ENCODE measurements around the gene KCTD5. TPM values are rescaled to one million over a fixed set of nuclear protein-coding genes. Genes with fewer than 3 reads are reported as not detected.

The KCTD5 gene
- total RNA-seq, 2 experiments from 2014 or later, result 24.0 to 26.2 TPM

DNA sequence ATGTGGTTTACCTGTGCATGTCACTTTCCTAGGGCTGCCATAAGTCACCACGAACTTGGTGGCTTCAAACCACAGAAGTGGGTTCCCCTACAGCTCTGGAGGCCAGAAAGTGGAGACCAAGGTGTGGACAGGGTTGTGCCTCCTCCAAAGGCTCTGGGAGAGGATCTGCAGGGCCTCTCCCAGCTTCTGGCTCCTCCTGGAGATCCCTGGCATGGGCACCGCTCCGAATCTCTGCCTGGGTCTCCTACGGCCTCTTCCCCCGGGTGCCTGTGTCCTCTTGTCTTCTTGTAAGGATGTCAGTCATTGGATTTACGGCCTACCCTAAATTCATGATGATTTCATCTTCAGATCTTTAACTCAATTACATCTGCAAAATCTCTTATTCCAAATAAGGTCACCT is 67.6 kb downstream of the KCTD5 start:
- intact Hi-C loops (cut with DNase I, micrococcal nuclease), result loop anchor here in 1 of 2 experiments (10.0 kb wide), 1 partner anchor 525 kb away; the partner anchor contains the start of gene E4F1
- no peaks in the 10 kb centered on the region for H3K9me3 Mint-ChIP-seq (ENCODE audit: low read depth)
- H3K27me3 Mint-ChIP-seq, result no peaks in the 10 kb centered on the region
- ATAC-seq (no peak), DNase-seq (no peak)
- ChIA-PET POLR2A (no interaction called here), CTCF (no interaction called here)
- peaks cover 27% of the 10 kb centered on the region for H3K36me3 Mint-ChIP-seq (ENCODE audit: low read depth)
- H3K27ac Mint-ChIP-seq, result no peak overlapping the region
- H3K4me3 Mint-ChIP-seq, result no peak overlapping the region
- peaks cover 24% of the 10 kb centered on the region for H3K4me1 Mint-ChIP-seq

DNA sequence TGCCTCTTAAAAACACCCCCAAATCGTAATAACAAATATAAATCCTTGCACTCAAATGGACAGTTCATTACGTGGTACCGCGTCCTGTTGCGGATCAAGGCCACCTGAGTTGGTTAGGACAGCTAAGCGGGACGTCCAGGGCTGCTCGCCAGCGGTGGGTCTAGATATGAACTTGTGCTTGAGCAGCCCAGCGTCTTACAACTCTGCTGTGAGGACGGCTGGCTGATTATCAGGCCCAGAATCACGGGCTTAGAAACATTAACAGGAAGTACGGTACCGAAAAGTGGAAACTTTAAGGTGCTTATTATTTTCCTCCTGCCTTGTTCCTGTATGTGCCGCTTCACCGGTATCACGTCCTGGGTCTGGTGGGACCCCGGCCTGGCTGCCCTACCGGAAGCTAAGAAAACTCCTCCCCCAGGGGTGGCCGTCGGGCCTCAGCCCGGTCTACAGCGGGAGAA is 69.3 kb downstream of the KCTD5 start:
- peaks cover 39% of the 10 kb centered on the region for H3K4me1 Mint-ChIP-seq
- no peaks in the 10 kb centered on the region for H3K27me3 Mint-ChIP-seq
- intact Hi-C loops (cut with DNase I, micrococcal nuclease), result loop anchor here (1.0 to 10.0 kb wide), 20 partner anchors 26 to 925 kb away; partner anchors contain the start of genes KCTD5 (in 2 of the 2), ABCA3 (in 1 of the 2), ATP6V0C (in 1 of the 2) and CCNF (in 1 of the 2)
- no peak for ATAC-seq
- ChIA-PET POLR2A (interaction anchor here (0.8 to 3.4 kb wide), 3 partner anchors 24 to 596 kb away, joined by 3 to 26 read pairs (median 9); partner anchors contain the start of genes ELOB, KCTD5 and TRAF7), CTCF (interaction anchor here (1.7 kb wide), 1 partner anchor 23 kb away, joined by 3 read pairs; no protein-coding TSS in a partner anchor)
- peak overlapping the region; percentile 98 for H3K27ac Mint-ChIP-seq
- H3K9me3 Mint-ChIP-seq (ENCODE audit: low read depth), result no peaks in the 10 kb centered on the region
- peaks cover 40% of the 10 kb centered on the region for H3K36me3 Mint-ChIP-seq (ENCODE audit: low read depth)
- H3K4me3 Mint-ChIP-seq, result peak overlapping the region; percentile 99
- peak; percentile 33 for DNase-seq

DNA sequence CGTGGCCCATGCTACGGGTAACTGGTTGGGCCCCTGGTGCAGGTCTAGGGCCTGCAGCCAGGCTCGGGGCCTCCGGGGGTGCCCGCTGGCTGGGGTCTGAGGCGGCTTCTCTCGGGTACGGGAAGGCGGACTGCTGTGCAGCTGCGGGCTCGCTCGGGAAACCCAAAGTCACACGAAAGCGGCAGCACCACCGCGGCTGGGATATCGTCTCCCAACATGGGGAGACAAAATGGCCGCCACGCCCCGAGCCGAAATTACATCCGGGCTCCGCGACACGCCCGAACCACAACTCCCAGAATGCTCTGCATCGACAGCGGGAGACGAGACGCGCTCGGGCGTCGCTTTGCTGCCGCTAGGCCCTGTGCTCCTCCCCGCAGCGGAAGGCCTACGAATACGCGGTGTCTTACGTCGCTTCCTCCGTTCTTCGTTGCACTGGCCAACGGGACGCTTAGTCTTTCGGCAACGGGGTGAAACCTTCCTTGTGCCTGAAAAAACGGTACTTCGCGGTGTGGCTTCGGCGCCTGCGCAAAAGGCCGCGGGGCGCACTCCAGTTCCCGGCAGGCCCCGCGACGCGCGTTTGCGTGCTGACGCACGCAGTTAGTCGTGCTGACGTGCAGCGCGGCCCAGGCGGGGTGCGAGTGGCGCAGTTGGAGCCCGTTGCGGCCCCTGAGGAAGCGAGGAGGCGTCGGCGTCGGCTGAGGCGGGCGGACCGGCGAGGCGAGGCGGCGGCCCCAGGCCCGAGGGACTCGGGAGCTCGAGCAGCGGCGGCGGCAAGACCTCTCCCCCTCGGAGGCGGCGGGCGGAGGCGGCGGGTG is 69.9 kb downstream of the KCTD5 start, which contains the start of gene SRRM2:
Gene SRRM2 (plus strand): TSS at position 604 of the 815 bp plus-strand sequence. CDS start 3,727 bp downstream, outside the sequence.
- Mint-ChIP-seq H3K36me3 (ENCODE audit: low read depth) (peaks cover 47% of the 10 kb centered on the region), H3K9me3 (ENCODE audit: low read depth) (no peaks in the 10 kb centered on the region), H3K27me3 (no peaks in the 10 kb centered on the region), H3K4me1 (peaks cover 45% of the 10 kb centered on the region), H3K27ac (peak within 1 kb of the TSS; percentile 98), H3K4me3 (peak within 1 kb of the TSS; percentile 99)
- CTCF ChIA-PET, result interaction anchor here (1.7 kb wide), 1 partner anchor 22 kb away, joined by 3 read pairs; no protein-coding TSS in a partner anchor
- intact Hi-C loops (cut with DNase I, micrococcal nuclease), result loop anchor here (1.0 to 10.0 kb wide), 20 partner anchors 25 to 925 kb away; partner anchors contain the start of genes KCTD5 (in 2 of the 2), ABCA3 (in 1 of the 2), ATP6V0C (in 1 of the 2) and CCNF (in 1 of the 2)
- DNase-seq, result peak; percentile 97
- POLR2A ChIA-PET, result interaction anchor here (0.5 to 3.4 kb wide), 6 partner anchors 11 to 787 kb away, joined by 3 to 26 read pairs (median 7); partner anchors contain the start of genes ELOB, KCTD5, RPS2 and TRAF7
- ATAC-seq, result peak; percentile 90

DNA sequence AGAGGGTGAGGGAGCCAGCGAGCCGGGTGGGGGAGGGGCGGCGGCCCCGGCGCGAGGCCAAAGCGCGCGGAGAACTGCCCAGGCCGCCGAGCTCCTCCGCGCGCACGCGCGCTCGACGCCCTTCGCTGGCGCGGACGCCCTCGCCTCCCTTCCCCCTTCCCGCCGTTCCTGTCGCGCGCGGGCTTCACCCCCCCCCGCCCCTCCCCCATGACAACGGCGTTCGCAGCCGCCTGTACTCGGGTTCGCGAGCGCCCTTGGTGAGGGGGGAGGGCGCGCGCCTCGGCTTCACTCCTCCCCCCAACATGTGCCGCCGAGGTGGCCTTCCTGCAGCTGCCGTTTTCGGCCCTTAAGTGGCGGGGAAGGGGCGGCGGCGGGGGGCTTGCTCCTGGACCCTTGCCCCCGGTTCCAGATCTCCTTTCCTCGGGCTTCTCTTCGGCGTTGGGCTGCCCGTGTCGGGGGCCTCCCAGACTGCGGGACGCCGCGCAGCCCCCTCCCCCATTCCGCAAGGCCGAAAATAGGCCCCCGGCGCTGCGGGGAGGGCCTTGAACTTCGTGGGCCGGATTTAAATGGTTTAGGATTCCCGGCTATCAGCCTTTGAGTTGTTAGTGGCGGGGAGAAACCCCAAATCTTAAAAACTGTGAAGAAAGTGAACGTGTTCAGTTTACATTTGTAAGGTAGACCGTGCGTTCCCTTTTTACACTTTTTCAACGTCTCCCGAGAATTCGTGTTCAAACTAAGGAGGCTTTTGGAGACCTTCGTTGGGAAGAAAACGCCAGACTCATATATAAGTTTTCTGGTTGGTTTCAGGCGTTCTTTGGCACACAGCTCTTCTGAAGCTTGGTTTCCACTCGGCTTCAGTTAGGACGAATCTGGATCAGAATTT is 70.8 kb downstream of the KCTD5 start:
- Mint-ChIP-seq H3K27ac (peak overlapping the region; percentile 98), H3K4me3 (peak overlapping the region; percentile 99), H3K27me3 (no peaks in the 10 kb centered on the region), H3K9me3 (ENCODE audit: low read depth) (no peaks in the 10 kb centered on the region), H3K4me1 (peaks cover 50% of the 10 kb centered on the region), H3K36me3 (ENCODE audit: low read depth) (peaks cover 54% of the 10 kb centered on the region)
- intact Hi-C loops (cut with DNase I, micrococcal nuclease), result loop anchor here (1.0 to 10.0 kb wide), 20 partner anchors 24 to 926 kb away; partner anchors contain the start of genes ELOB (in 2 of the 2), KCTD5 (in 2 of the 2), ABCA3 (in 1 of the 2) and ATP6V0C (in 1 of the 2)
- peak; percentile 42 for ATAC-seq
- ChIA-PET POLR2A (interaction anchor here (0.5 to 3.4 kb wide), 6 partner anchors 11 to 788 kb away, joined by 3 to 26 read pairs (median 7); partner anchors contain the start of genes ELOB, KCTD5 and RPS2), CTCF (interaction anchor here (0.8 to 1.7 kb wide), 4 partner anchors 9 to 598 kb away, joined by 3 read pairs; partner anchors contain the start of gene TRAF7)
- peak; percentile 87 for DNase-seq

DNA sequence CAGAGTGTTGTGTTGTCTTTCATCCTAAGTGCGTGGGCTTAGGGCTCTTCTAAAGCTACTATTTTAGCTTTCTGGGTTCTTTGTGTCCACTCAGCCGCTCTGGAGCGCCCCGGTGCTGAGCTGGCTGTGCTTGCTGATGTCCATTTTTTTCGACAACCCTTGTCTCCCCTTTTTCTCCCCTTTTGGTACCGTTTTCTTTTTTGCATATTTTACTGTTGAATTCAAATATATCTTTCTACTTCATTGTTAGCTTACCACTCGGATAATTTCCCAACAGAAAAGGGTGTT is 71.4 kb downstream of the KCTD5 start:
- POLR2A ChIA-PET, result interaction anchor here (0.6 to 3.4 kb wide), 5 partner anchors 10 to 211 kb away, joined by 3 to 26 read pairs (median 5); partner anchors contain the start of gene ELOB
- DNase-seq (no peak), ATAC-seq (no peak)
- CTCF ChIA-PET, result interaction anchor here (0.8 to 1.4 kb wide), 3 partner anchors 9 to 599 kb away, joined by 3 read pairs; partner anchors contain the start of gene TRAF7
- Mint-ChIP-seq H3K27ac (peak overlapping the region; percentile 90), H3K4me3 (peak overlapping the region; percentile 99), H3K36me3 (ENCODE audit: low read depth) (peaks cover 60% of the 10 kb centered on the region), H3K9me3 (ENCODE audit: low read depth) (no peaks in the 10 kb centered on the region), H3K27me3 (no peaks in the 10 kb centered on the region), H3K4me1 (peaks cover 54% of the 10 kb centered on the region)
- intact Hi-C loops (cut with DNase I, micrococcal nuclease), result loop anchor here (1.0 to 10.0 kb wide), 4 partner anchors 24 to 927 kb away; partner anchors contain the start of genes E4F1 (in 1 of the 2), ELOB (in 1 of the 2), FAHD1 (in 1 of the 2) and HAGH (in 1 of the 2)

DNA sequence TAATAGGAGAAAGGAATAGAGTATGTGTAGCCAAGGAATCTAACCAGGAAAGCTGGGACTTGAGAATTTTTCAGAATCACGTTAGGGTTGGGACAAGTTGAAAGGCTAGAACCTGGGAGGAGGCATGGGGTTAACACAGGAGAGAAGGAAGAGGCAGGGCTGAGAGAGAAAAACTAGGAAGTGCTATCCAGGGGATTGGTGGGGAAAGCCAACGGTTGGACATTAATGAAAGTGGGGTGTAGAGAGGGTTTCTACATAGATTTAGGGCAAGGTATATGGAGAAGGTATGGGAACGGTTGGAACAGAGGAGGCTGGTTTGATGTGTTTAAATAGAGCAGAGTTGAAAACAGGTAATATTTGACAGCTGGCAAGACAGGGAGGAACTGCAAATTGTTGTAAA is 72.8 kb downstream of the KCTD5 start:
- ATAC-seq, result no peak
- POLR2A ChIA-PET, result no interaction called here

DNA sequence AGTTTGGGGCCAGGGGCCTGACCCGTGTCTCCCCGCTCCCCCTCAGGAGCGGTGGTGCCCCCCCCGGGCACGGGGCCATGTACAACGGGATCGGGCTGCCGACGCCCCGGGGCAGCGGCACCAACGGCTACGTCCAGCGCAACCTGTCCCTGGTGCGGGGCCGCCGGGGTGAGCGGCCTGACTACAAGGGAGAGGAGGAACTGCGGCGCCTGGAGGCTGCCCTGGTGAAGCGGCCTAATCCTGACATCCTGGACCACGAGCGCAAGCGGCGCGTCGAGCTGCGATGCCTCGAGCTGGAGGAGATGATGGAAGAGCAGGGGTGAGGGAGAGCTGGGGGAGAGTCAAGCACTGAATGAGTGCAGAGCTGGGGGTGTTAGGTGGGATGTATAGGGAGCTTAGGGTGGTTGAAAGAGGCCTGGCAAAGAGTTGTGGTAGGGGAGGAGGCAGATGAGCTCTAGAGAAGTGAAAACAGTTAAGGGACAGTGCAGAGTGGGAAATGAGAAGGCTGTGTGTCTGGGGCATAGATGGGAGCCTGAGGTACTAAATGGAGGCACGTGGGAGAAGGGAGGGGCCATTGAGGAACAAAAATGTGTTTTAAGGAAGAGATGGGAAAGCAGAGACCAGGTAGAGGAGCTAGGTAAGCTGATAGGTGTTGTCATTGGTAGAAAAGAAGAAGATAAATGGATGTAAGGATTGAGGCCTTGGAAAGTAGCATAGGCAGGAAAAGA is 74.1 kb downstream of the KCTD5 start:
- CTCF ChIA-PET, result interaction anchor here (1.0 kb wide), 1 partner anchor 111 kb away, joined by 3 read pairs; no protein-coding TSS in a partner anchor
- peak overlapping the region; percentile 53 for H3K27ac Mint-ChIP-seq
- H3K9me3 Mint-ChIP-seq (ENCODE audit: low read depth), result no peaks in the 10 kb centered on the region
- H3K36me3 Mint-ChIP-seq (ENCODE audit: low read depth), result peaks cover 76% of the 10 kb centered on the region
- H3K27me3 Mint-ChIP-seq, result no peaks in the 10 kb centered on the region
- POLR2A ChIA-PET, result interaction anchor here (0.6 to 1.6 kb wide), 3 partner anchors 10 to 19 kb away, joined by 4 to 8 read pairs (median 6); partner anchors contain the start of gene ELOB
- no peak for DNase-seq
- peaks cover 49% of the 10 kb centered on the region for H3K4me1 Mint-ChIP-seq
- intact Hi-C loops (cut with DNase I, micrococcal nuclease), result loop anchor here in 1 of 2 experiments (10.0 kb wide), 1 partner anchor 532 kb away; the partner anchor contains the start of gene E4F1
- no peak for ATAC-seq
- no peak overlapping the region for H3K4me3 Mint-ChIP-seq

More for the DNA sequence above, 72.8 kb downstream of the KCTD5 start:
- H3K27ac Mint-ChIP-seq, result peak overlapping the region; percentile 90
- H3K36me3 Mint-ChIP-seq (ENCODE audit: low read depth), result peaks cover 66% of the 10 kb centered on the region
- H3K4me3 Mint-ChIP-seq, result peak overlapping the region; percentile 99
- H3K9me3 Mint-ChIP-seq (ENCODE audit: low read depth), result no peaks in the 10 kb centered on the region
- peaks cover 60% of the 10 kb centered on the region for H3K4me1 Mint-ChIP-seq
- no peak for DNase-seq
- no peaks in the 10 kb centered on the region for H3K27me3 Mint-ChIP-seq
- intact Hi-C loops (cut with DNase I, micrococcal nuclease), result loop anchor here in 1 of 2 experiments (10.0 kb wide), 1 partner anchor 530 kb away; the partner anchor contains the start of gene E4F1
- CTCF ChIA-PET, result no interaction called here

DNA sequence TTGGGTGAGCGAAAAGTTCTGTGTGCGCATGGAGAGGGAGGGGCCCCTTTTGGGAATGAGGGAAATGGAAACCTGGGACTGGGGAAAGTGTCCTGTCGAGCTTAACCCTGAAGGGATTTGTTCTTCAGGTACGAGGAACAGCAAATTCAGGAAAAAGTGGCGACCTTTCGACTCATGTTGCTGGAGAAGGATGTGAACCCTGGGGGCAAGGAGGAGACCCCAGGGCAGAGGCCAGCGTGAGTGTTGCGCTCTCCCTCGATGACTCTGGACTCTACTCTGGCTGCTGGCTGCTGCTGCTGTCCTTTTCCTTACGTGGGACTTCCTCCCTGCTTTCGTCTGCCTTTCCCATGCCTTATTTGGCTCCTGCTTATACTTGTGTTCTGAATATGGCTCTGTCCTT is 75.0 kb downstream of the KCTD5 start:
- ATAC-seq, result no peak
- Mint-ChIP-seq H3K27ac (peak overlapping the region; percentile 53), H3K4me1 (peaks cover 47% of the 10 kb centered on the region), H3K9me3 (ENCODE audit: low read depth) (no peaks in the 10 kb centered on the region), H3K27me3 (no peaks in the 10 kb centered on the region), H3K4me3 (no peak overlapping the region), H3K36me3 (ENCODE audit: low read depth) (peaks cover 85% of the 10 kb centered on the region)
- no peak for DNase-seq
- intact Hi-C loops (cut with DNase I, micrococcal nuclease), result loop anchor here in 1 of 2 experiments (10.0 kb wide), 1 partner anchor 533 kb away; the partner anchor contains the start of gene E4F1
- CTCF ChIA-PET, result interaction anchor here (0.8 to 1.0 kb wide), 2 partner anchors 110 to 126 kb away, joined by 3 read pairs; no protein-coding TSS in a partner anchor
- POLR2A ChIA-PET, result interaction anchor here (1.2 to 2.3 kb wide), 3 partner anchors 10 to 24 kb away, joined by 6 to 12 read pairs (median 8); partner anchors contain the start of gene ELOB

Measured in activated CD4-positive, alpha-beta T cell treated with anti-CD3 and anti-CD28 coated beads for 36 hours (primary cell).